Left colon (tissue), 2 donors: ENCODE data around the gene PTPRG. TPM values are rescaled to one million over a fixed set of nuclear protein-coding genes. Genes with fewer than 3 reads are reported as not detected.

ENCODE experiments used
- ATAC-seq: fragments of 200-7000 bp; cut with Tn5 transposase; one replicate; pipeline ENCODE4 v1.9.1; 2020; ENCODE audit warnings: mild to moderate bottlenecking, moderate library complexity
- DNase-seq, 2 donors: peaks; one replicate each; pipeline ENCODE4 v3.0.0-alpha.2; 2020
- intact Hi-C, 2 donors: fragments of 100-400 bp; cut with DNase I in 1 of 2; cut with micrococcal nuclease in 1 of 2; formaldehyde crosslinking; loops; one replicate each; pipeline versions ENCODE4 v1.11.2 to v1.14.0; 2022; cut with DNase I, micrococcal nuclease
- total RNA-seq, 2 donors: library from RNA; stranded (reverse); fragmentation: NEBNext Ultra II Directional; extraction: Animal tissue kit (Norgen Biotek cat#: 25700); gene quantifications; one replicate each; pipeline ENCODE4 v1.2.1, GENCODE V29; 2021
- donor health status: DM: no; HTN: no; CAD: no.
- donor health status: DM: yes; HTN: yes; CAD: no.

Gene PTPRG
- total RNA-seq, 2 donors from 2014 or later, result 26.0 to 33.4 TPM

DNA sequence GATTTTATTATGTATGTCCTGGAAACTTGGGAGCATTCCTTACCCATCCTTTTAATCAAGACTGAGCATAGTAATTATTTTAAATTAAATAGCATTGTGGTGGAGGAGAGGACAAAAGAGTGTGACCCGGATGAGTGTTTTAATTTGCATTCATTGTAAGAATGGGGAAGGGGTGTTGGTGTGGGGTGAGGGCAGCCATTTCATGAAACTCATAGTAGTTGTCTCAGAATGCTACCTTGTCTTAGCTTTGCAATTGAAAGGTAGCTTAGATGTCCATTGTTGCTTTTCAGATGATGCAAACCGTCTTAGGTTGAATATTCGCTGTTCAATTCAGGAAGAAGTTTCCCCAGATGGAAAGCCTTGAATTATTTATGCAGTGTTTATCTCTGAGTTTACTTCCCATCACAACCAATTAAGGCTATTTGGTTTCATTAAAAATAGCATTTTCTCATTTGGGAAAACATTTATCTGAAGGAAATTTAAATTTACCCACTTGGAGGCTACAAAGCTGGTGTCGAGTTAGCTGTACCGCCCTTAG lies 483.6 kb downstream of the PTPRG start:
- ATAC-seq (no peak), DNase-seq (no peak)
- intact Hi-C loops, result no loop called here

GRCh38 chr3:62046326-62046725 lies 485.0 kb downstream of the PTPRG start:
- no peak for ATAC-seq
- intact Hi-C loops, result no loop called here

GRCh38 chr3:62048577-62048976 lies 487.2 kb downstream of the PTPRG start:
- DNase-seq (no peak), ATAC-seq (no peak)
- intact Hi-C loops, result no loop called here

More at GRCh38 chr3:62046326-62046725, 485.0 kb downstream of the PTPRG start:
- no peak for DNase-seq

DNA sequence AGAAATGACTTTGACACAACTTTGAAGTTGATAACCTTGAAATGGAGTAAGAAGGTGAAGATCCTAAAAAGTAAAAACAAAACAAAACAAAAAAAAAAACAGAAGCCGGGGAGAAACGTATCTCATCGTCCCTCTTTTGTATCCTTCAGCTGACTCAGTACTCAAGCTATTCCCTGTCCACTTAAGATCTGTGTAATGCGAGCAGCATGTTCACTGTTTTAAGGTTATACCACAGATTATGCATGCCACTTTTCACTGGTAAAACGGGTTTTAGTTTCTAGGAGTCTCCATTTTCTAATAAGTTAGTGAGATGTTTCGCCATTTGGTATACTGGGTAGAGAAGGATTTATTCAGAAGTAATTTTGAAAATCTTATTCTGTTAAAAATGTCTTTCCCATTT lies 487.7 kb downstream of the PTPRG start:
- intact Hi-C loops, result no loop called here
- ATAC-seq (no peak), DNase-seq (no peak)

- peak; percentile 33 to 73 for DNase-seq
- peak; percentile 64 for ATAC-seq
- intact Hi-C loops, result no loop called here
Observed at GRCh38 chr3:62051506-62051905, 490.1 kb downstream of the PTPRG start.

DNA sequence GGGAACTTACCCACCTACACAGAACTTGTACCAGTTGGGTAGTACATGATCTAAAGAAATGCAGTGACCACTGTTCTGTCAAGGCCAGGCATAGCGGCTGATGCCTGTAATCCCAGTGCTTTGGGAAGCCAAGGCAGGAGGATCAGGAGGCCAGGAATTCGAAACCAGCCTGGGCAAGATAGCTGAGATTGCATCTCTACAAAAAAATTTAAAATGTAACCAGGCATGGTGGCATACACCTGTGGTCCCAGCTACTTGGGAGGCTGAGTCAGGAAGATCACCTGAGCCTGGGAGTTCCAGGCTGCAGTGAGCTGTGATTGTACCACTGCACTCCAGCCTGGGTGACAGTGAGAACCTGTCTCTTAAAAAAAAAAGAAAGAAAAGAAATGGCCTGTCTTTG lies 491.0 kb downstream of the PTPRG start:
- intact Hi-C loops, result no loop called here
- ATAC-seq (no peak), DNase-seq (no peak)

GRCh38 chr3:62056658-62057057 lies 495.3 kb downstream of the PTPRG start:
- DNase-seq (no peak), ATAC-seq (no peak)
- intact Hi-C loops, result no loop called here

- ATAC-seq (no peak), DNase-seq (no peak)
- intact Hi-C loops, result no loop called here
Observed at GRCh38 chr3:62057339-62058047, 496.1 kb downstream of the PTPRG start.

DNA sequence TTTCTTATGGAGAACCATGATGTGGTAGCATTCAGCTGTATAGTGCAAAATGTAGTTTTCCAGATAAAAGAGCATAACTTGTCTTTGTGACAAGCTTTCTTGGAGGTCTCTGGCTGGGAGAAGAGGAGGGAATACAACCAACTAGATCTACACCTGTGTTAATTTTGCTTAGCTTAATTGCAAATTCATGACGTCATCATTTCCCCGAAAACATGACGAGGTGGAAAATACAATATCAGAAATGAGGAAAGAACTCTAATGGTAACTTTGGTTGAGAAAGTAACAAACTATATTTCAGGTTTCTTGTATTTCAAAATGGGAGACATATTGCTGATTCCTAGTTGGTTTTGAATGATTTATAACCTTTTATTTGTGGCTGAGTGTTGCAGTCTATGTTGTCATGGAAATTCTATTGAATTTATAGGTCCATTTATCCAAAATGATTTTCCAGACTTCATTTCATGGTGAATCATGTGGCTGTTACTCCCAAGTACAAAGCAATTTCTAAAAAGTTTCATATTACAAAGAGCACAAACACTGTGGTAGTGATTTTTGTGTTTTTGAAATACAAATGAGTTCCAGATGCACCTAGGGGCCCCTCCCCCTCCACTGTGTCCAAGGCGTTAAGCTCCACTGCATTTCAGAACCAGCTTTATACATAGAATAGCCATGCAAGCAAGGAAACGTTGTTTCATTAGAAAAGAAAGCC lies 504.8 kb downstream of the PTPRG start:
- ATAC-seq (no peak), DNase-seq (no peak)
- intact Hi-C loops, result no loop called here

DNA sequence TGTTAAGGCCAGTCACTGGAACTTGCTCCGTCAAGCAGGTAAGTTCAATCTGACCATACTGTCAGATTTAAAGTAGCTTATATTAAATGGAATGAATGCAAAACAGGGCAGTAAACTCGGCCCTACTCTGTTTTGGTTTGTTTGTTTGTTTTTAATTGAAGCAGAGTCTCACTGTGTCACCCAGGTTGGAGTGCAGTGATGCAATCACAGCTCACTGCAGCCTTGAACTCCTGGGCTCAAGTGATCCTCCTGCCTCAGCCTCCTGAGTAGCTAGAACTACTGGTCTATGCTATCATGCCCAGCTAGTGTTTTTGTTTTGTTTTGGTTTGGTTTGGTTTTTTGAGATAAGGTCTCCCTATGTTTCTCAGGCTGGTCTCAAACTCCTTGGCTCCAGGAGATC lies 507.0 kb downstream of the PTPRG start:
- ATAC-seq (no peak), DNase-seq (no peak)
- intact Hi-C loops, result no loop called here

- ATAC-seq (no peak), DNase-seq (no peak)
- intact Hi-C loops, result no loop called here
Observed at GRCh38 chr3:62070891-62071290, 509.5 kb downstream of the PTPRG start.

GRCh38 chr3:62073038-62073437 lies 511.7 kb downstream of the PTPRG start:
- intact Hi-C loops, result no loop called here
- no peak for ATAC-seq

GRCh38 chr3:62084558-62084957 lies 523.2 kb downstream of the PTPRG start:
- ATAC-seq (no peak), DNase-seq (no peak)
- intact Hi-C loops, result no loop called here

More at GRCh38 chr3:62073038-62073437, 511.7 kb downstream of the PTPRG start:
- DNase-seq, result no peak

DNA sequence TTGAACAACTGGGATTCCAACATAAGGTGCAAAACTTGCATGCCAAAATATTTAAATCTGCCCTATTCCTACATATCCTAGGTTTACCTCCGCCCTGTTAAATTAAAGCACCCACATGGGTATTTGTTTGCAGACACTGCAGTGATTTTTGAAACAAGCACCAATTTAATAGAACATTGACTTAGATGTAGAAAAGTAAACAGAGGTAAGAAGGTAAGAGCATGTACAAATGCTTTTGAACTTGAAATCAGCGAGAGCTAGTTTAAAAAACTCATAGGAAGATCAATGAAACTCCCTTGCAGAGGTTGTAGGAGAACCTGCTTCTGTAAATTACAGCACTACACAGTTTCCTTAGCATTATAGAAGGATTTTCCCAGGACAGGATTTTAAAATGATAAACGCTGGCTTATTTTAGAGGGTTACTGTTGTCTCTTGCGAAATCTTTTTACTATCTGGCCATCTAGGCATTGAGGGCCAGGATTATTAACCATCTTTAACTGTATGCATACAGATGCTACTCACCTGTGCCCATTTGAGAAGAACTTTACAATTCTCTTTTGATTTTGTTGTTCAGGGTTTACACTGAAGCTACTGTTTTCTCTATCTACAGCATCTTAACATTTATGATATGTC lies 527.2 kb downstream of the PTPRG start:
- intact Hi-C loops, result no loop called here
- DNase-seq (no peak), ATAC-seq (no peak)

GRCh38 chr3:62090066-62090465 lies 528.7 kb downstream of the PTPRG start:
- intact Hi-C loops, result no loop called here
- DNase-seq (no peak), ATAC-seq (no peak)

DNA sequence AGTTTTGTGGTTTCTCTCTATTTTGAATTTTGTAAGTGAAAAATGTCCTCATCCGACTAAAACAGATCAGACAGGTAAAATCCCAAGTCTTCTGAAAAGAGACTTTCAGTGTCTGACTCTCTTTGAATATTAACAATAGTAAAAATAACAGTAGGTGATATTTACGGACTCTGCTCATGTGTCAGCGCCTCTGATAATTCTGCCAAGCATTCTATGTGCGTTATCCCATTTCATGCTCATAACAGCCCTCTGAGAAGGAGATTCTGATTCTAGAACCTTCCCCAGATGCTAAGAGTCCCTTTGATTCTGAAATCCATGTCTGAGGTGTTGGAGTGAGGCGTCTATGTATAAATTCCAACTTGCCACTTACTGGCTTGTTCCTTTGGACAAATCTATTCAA lies 529.1 kb downstream of the PTPRG start:
- intact Hi-C loops, result no loop called here
- no peak for ATAC-seq

GRCh38 chr3:62093025-62093424 lies 531.7 kb downstream of the PTPRG start:
- intact Hi-C loops, result no loop called here
- no peak for DNase-seq
- ATAC-seq, result no peak

More for the DNA sequence above, 529.1 kb downstream of the PTPRG start:
- no peak for DNase-seq

DNA sequence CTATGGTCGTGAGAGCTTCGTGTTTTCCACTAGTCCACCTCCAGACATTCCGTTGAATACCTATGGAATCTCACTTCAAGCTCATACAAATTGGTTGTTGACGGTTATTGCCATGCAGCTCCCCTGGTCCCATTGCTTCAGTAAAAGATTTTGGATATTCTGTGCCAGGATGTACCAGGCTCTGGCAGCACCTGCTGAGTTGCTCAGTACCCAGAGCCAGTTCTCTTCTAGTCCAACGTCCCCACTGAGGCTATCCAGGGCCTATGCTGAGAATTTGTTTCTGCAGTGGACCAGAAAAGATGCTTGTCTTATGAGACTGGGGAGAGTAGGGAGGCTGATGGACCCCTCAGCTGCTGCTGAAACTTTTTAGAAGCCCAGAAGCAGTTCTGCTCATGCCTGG lies 533.1 kb downstream of the PTPRG start:
- DNase-seq (no peak), ATAC-seq (no peak)
- intact Hi-C loops, result no loop called here

GRCh38 chr3:62095080-62095479 lies 533.7 kb downstream of the PTPRG start:
- DNase-seq, result no peak
- no peak for ATAC-seq
- intact Hi-C loops, result no loop called here

GRCh38 chr3:62095756-62096155 lies 534.4 kb downstream of the PTPRG start:
- intact Hi-C loops, result no loop called here
- no peak for DNase-seq
- ATAC-seq, result no peak
